ENCODE data around the gene ARHGAP4. TPM values are rescaled to one million over a fixed set of nuclear protein-coding genes. Genes with fewer than 3 reads are reported as not detected.

The ARHGAP4 gene
- total and polyA plus RNA-seq, 10 donors, result 176 to 713 (median 269) TPM

DNA sequence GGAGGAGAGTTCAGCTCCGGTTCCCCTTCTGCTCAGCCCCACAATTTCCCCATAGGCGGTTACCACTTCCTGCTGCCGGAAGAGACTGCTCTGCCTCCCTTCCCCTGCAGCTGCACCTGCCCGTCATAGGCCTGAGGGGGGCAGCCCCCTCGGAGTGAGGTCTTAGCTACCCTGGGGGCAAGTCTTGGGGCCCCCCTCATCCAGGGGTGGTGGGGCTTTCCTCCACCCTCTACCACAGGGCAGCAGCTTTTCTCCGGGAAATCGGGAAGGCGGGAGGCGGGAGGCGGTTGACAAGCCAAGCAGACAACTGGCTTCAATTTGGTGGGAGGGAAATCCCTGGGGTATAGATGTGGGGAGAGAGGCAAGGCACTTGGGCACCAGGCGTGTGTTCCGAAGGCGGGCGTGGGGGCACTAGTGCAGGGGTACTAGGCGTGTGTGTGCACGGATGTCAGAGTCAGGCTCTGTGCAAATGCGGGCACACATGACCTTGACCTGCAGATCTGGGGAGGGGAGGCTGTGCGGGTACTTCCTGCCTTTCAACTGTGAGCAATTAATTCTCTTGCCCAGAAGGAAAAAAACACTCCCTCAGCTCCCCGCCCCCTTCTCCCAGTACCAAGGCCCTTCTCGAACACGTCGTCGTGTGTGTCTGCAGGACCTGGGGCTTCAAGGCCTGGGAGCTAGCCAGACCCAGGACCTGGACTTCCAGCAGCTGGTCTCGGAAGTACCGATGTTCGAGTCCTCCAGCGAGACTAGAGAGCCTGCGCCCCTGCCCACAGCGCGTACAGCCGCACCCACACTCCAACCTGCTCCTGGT lies 1.0 kb upstream of the ARHGAP4 start:
- WGBS, 5 donors, result 1 to 20% (median 11%) methylated on average over 14 to 31 of the region's 31 CpGs
- intact Hi-C loops (cut with DNase I; ENCODE audit: low total_unique reads), result no loop called here

DNA sequence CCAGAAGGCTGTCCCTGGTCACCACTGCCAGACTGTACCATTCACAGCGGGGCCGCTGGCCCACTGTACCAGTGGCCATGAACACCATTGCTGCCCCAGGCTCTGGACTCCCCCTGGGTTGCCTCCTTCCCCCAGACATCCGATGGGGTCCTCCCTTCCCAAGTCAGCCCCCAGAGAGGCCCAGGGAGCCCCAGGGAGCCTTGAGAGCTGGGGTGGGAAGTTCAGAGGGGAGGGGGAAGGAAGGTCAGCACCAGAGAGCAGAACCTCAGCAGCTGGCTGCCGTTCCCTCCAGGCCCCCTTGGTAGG lies 441 bp upstream of the ARHGAP4 start:
- Histone ChIP-seq H3K27me3 (replicated peaks in 1 of 7) (peaks cover 0 to 10% (median 0%) of the 10 kb centered on the region in 7 donors), H3K4me1 (peaks cover 19 to 91% (median 77%) of the 10 kb centered on the region in 6 donors), H3K27ac (peak overlapping the region; percentile 92 to 99 (median 97)), H3K36me3 (peaks cover 0 to 28% (median 2%) of the 10 kb centered on the region in 6 donors), H3K9me3 (no peaks in the 10 kb centered on the region), H3K4me3 (peak overlapping the region; percentile 34 to 71 (median 52))
- TF ChIP-seq, protein P1, sequence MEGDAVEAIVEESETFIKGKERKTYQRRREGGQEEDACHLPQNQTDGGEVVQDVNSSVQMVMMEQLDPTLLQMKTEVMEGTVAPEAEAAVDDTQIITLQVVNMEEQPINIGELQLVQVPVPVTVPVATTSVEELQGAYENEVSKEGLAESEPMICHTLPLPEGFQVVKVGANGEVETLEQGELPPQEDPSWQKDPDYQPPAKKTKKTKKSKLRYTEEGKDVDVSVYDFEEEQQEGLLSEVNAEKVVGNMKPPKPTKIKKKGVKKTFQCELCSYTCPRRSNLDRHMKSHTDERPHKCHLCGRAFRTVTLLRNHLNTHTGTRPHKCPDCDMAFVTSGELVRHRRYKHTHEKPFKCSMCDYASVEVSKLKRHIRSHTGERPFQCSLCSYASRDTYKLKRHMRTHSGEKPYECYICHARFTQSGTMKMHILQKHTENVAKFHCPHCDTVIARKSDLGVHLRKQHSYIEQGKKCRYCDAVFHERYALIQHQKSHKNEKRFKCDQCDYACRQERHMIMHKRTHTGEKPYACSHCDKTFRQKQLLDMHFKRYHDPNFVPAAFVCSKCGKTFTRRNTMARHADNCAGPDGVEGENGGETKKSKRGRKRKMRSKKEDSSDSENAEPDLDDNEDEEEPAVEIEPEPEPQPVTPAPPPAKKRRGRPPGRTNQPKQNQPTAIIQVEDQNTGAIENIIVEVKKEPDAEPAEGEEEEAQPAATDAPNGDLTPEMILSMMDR (IDR thresholded peaks at IDR 0.05 in 8 of 11, conservative IDR thresholded peaks at IDR 0.05 in 3 of 11), result peak in 1 of 11 experiments; percentile 3
- TF ChIP-seq POLR2A (IDR thresholded peaks at IDR 0.05), result no peak
- 0 to 23% (median 13%) methylated on average over 3 to 4 of the region's 4 CpGs; no CpG with 5 or more reads in 1 of the 5 donors for WGBS, 5 donors
- DNase-seq, result no peak
- intact Hi-C loops (cut with DNase I; ENCODE audit: low total_unique reads), result no loop called here

More for the DNA sequence above, 1.0 kb upstream of the ARHGAP4 start:
- Histone ChIP-seq H3K36me3 (peaks cover 0 to 29% (median 5%) of the 10 kb centered on the region in 6 donors), H3K27me3 (replicated peaks in 1 of 7) (peaks cover 0 to 7% (median 0%) of the 10 kb centered on the region in 7 donors), H3K27ac (peak overlapping the region; percentile 92 to 99 (median 97)), H3K9me3 (no peaks in the 10 kb centered on the region), H3K4me3 (peak overlapping the region; percentile 34 to 71 (median 52)), H3K4me1 (peaks cover 19 to 88% (median 73%) of the 10 kb centered on the region in 6 donors)
- TF ChIP-seq, protein P1 (IDR thresholded peaks at IDR 0.05 in 8 of 11, conservative IDR thresholded peaks at IDR 0.05 in 3 of 11), result peak in 2 of 11 experiments; percentile 24 to 40
- TF ChIP-seq POLR2AphosphoS5 (IDR thresholded peaks at IDR 0.05) (peak; percentile 78 to 90 (median 89)), POLR2A (IDR thresholded peaks at IDR 0.05) (peak in 2 of 3 donors; percentile 5 to 12)
- DNase-seq, result peak; percentile 96

DNA sequence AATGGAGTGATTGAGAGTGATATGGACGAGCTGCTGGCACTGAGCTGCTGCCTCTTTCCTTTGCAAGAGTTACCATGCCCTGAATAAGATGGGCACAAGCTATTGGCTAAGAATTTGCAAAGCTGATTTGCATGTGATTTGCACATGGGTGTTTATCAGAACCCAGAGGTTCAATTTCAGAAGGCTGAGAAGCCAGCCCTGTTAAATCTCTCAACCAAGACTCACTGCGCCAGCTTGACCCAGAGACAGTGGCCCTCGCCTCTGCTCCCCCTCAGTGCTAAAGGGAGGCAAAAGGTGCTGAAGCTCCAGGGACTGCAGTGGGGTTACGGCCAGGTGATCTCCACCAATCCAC lies 701 bp downstream of the ARHGAP4 start:
- H3K9me3 ChIP-seq, result no peaks in the 10 kb centered on the region
- no peak for DNase-seq
- 19 to 64% (median 36%) methylated on average over 2 to 4 of the region's 4 CpGs for WGBS, 5 donors
- peaks cover 19 to 91% (median 81%) of the 10 kb centered on the region in 6 donors for H3K4me1 ChIP-seq
- H3K4me3 ChIP-seq, result peak overlapping the region; percentile 1 to 71 (median 52)
- intact Hi-C loops (cut with DNase I; ENCODE audit: low total_unique reads), result no loop called here
- H3K36me3 ChIP-seq, result peaks cover 0 to 28% (median 6%) of the 10 kb centered on the region in 6 donors
- peak overlapping the region; percentile 92 to 99 (median 97) for H3K27ac ChIP-seq
- peaks cover 0 to 18% (median 0%) of the 10 kb centered on the region in 7 donors for H3K27me3 ChIP-seq (replicated peaks in 1 of 7)
- TF ChIP-seq POLR2AphosphoS5 (IDR thresholded peaks at IDR 0.05), result peak in 2 of 3 donors; percentile 48 to 82
- TF ChIP-seq POLR2A (IDR thresholded peaks at IDR 0.05), result peak in 1 of 3 donors; percentile 37
- TF ChIP-seq, protein P1 (IDR thresholded peaks at IDR 0.05 in 8 of 11, conservative IDR thresholded peaks at IDR 0.05 in 3 of 11), result no peak
